GM12878 (cell line): Measurements from ENCODE around the gene PRDM15. TPM values are rescaled to one million over a fixed set of nuclear protein-coding genes. Genes with fewer than 3 reads are reported as not detected.

Experiments used
- ATAC-seq: fragments of 200-7000 bp; cut with Tn5 transposase; 3 replicates; pipeline ENCODE4 v1.9.1; 2020; ENCODE audit warnings: mild to moderate bottlenecking, moderate library complexity
- BruUV-seq: library from RNA; stranded (reverse); fragments of 400-500 nt; replicated peaks from 2 replicates; lab custom pipeline; 2021; lab: Mats Ljungman, UMichigan
- CTCF ChIA-PET: fragments of 300-600 bp; sonication (Branson Sonifier 250); formaldehyde crosslinking; extraction: SDS; loops from one replicate; lab custom pipeline; 2021; ENCODE audit warnings: inconsistent platforms; lab: Yijun Ruan, JAX
- POLR2A ChIA-PET: fragments of 350-600 bp; formaldehyde crosslinking; extraction: SDS; loops from one replicate; lab custom pipeline; 2021; ENCODE audit warnings: inconsistent platforms; lab: Charles Lee
- RAD21 ChIA-PET: fragments of 300-600 bp; sonication (Branson Sonifier 250); formaldehyde crosslinking; loops from one replicate; lab custom pipeline; 2023; ENCODE audit warnings: antibody characterized with exemption; ENCODE audit not compliant: unreplicated experiment; lab: Charles Lee
- SMC1A ChIA-PET: fragments of 300-600 bp; sonication (Branson Sonifier 250); formaldehyde crosslinking; loops from one replicate; lab custom pipeline; 2023; ENCODE audit not compliant: unreplicated experiment, uncharacterized antibody; lab: Charles Lee
- DNase-seq: peaks from one replicate; pipeline ENCODE4 v3.0.0-alpha.2; 2011; ENCODE audit warnings: low read depth, low spot score
- FAIRE-seq: peaks from 3 replicates; lab custom pipeline; 2011; peaks lifted over from hg19 to GRCh38; lab: Jason Lieb, UNC
- H2AFZ ChIP-seq: 2 replicates; pipeline ENCODE4 v1.6.0; 2011; ENCODE audit warnings: low read depth, low read length, control low read depth; ENCODE audit not compliant: control insufficient read depth
- H3K27ac ChIP-seq: 2 replicates; pipeline ENCODE4 v1.5.1; 2011; ENCODE audit warnings: control low read depth; ENCODE audit not compliant: control insufficient read depth, insufficient read depth
- H3K27me3 ChIP-seq, 2 experiments: replicated peaks in 1 of 2; 2 replicates each; pipeline versions ENCODE4 v1.6.0 to v1.6.1; 2011; ENCODE audit warnings: low read length in 1 of 2; ENCODE audit not compliant: control insufficient read depth in 2 of 2, insufficient read depth in 2 of 2
- H3K36me3 ChIP-seq, 2 experiments: 2 replicates each; pipeline ENCODE4 v1.5.1; 2011; ENCODE audit warnings: low read length in 1 of 2; ENCODE audit not compliant: control insufficient read depth in 2 of 2, insufficient read depth in 2 of 2
- H3K4me1 ChIP-seq: 2 replicates; pipeline ENCODE4 v1.6.1; 2011; ENCODE audit warnings: mild to moderate bottlenecking, low read length, moderate library complexity, mixed read lengths; ENCODE audit not compliant: control insufficient read depth, insufficient read depth
- H3K4me2 ChIP-seq: 2 replicates; pipeline ENCODE4 v1.6.0; 2011; ENCODE audit warnings: control low read depth; ENCODE audit not compliant: control insufficient read depth, insufficient read depth
- H3K4me3 ChIP-seq: fragments of 200-600 bp; sonication (generic); 2 replicates; pipeline ENCODE4 v1.5.1; 2016
- H3K79me2 ChIP-seq: 2 replicates; pipeline ENCODE4 v1.6.0; 2011; ENCODE audit warnings: low read length; ENCODE audit not compliant: control insufficient read depth, insufficient read depth
- H3K9ac ChIP-seq: 2 replicates; pipeline ENCODE4 v1.8.0; 2011; ENCODE audit warnings: low read length, control low read depth, mixed read lengths; ENCODE audit not compliant: control insufficient read depth, insufficient read depth
- H3K9me3 ChIP-seq: replicated peaks from 3 replicates; pipeline ENCODE4 v1.5.1; 2011; ENCODE audit warnings: mild to moderate bottlenecking, low read length; ENCODE audit not compliant: control insufficient read depth, insufficient read depth
- H4K20me1 ChIP-seq: 2 replicates; pipeline ENCODE4 v1.6.0; 2011; ENCODE audit not compliant: control insufficient read depth, insufficient read depth
- ATF7 ChIP-seq: fragments of 450-650 bp; IDR thresholded peaks from 2 replicates; pipeline ENCODE4 v1.6.1; 2016; ENCODE audit warnings: low read depth, mild to moderate bottlenecking
- BRCA1 ChIP-seq: IDR thresholded peaks from 2 replicates; pipeline ENCODE4 v1.6.1; 2011; ENCODE audit warnings: low read depth, low read length, improper control_type of control experiment
- CHD2 ChIP-seq: IDR thresholded peaks from 2 replicates; pipeline ENCODE4 v1.6.1; 2011; ENCODE audit warnings: low read depth, low read length, improper control_type of control experiment, borderline replicate concordance
- JUND ChIP-seq: IDR thresholded peaks from 2 replicates; pipeline ENCODE4 v1.6.1; 2012; ENCODE audit warnings: low read depth, mild to moderate bottlenecking, low read length, improper control_type of control experiment, moderate library complexity
- RBBP5 ChIP-seq: fragments of 200-600 bp; sonication (generic); conservative IDR thresholded peaks from 2 replicates; pipeline ENCODE4 v1.6.1; 2016
- SREBF2 ChIP-seq: IDR thresholded peaks from 2 replicates; pipeline ENCODE4 v1.6.1; 2012; ENCODE audit warnings: mild to moderate bottlenecking, low read length
- ZBTB4 ChIP-seq: fragments of 450-650 bp; formaldehyde crosslinking; IDR thresholded peaks from 2 replicates; pipeline ENCODE4 v1.4.0; 2022; ENCODE audit warnings: mild to moderate bottlenecking, moderate library complexity
- WGBS: methylation state at CpG from one replicate; pipeline ENCODE4 v1.1.6; 2016; ENCODE audit warnings: low lambda C conversion rate; ENCODE audit not compliant: insufficient replicate concordance, insufficient coverage; ENCODE audit errors: missing lambda C conversion rate; 5-methylcytosine and 5-hydroxymethylcytosine counted together
- in situ Hi-C: fragments of 300-500 bp; cut with MboI; formaldehyde crosslinking; loops from 9 replicates; pipeline ENCODE4 v1.14.3; 2018; ENCODE audit warnings: mixed read lengths
- intact Hi-C: fragments of 100-400 bp; cut with micrococcal nuclease; formaldehyde crosslinking; loops from one replicate; pipeline ENCODE4 v1.14.2; 2022; ENCODE audit not compliant: unreplicated experiment
- polyA plus RNA-seq, 11 experiments: library from polyadenylated mRNA; depleted of rRNA in 4 of 11; unstranded in 6 of 11; stranded (reverse) in 5 of 11; fragments of >200 nt; fragmentation: Nextera tagmentation in 4 of 11; fragmentation: Illumina TruSeq in 1 of 11; extraction: Ambion mirVana in 4 of 11; extraction: Trizol in 1 of 11; gene quantifications; 1 replicate in 1 of 11; 2 replicates in 10 of 11; pipeline versions ENCODE4 v1.2.1 to v1.2.3, GENCODE V29; 2011 to 2016; ENCODE audit warnings: inconsistent platforms in 2 of 11, missing spikeins in 2 of 11, low read depth in 1 of 11
- total RNA-seq, 4 experiments: library from RNA; depleted of rRNA in 3 of 4; stranded (reverse); fragments of >200 nt in 3 of 4; fragmentation: Illumina TruSeq in 1 of 4; extraction: Trizol in 1 of 4; gene quantifications; 2 replicates each; pipeline versions ENCODE4 v1.2.1 to v1.2.3, GENCODE V29; 2013 to 2021

Gene PRDM15
- total and polyA plus RNA-seq, 10 of the 15 experiments (the other 5 are each of a cell fraction or from before 2014, with no cell fraction given), result 2.2 to 16.0 (median 8.6) TPM

DNA sequence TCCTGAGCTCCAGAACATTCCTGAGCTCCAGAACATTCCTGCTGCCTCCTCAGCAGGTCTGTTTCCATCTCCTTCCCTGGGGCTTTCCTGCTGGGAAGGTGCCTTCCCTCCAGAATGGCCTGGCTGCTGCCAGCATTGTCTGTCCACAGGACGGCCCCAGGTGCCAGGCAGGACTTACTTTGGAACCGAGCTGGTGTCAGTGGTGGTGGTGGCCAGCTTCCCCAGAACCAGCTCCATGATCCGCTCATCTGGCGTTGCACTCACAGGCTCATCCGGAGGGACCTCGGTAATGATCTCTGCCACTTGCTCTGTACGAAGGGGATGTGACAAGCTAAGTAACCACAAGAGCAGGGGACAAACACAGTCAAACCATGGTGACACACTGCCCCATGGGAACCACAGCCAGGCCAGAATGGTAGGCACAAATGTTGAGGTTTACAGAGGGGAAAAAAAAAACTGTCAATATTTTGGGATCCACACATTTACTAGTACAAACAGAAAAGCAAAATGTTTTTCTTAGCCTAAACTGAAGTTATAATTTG is 41.3 kb downstream of the PRDM15 start:
- POLR2A ChIA-PET, result interaction anchor here (0.5 kb wide), 1 partner anchor 118 kb away, joined by 4 read pairs; no protein-coding TSS in a partner anchor
- RAD21 ChIA-PET, result no interaction called here
- SMC1A ChIA-PET, result interaction anchor here (0.7 to 0.9 kb wide), 3 partner anchors 8 to 270 kb away, joined by 3 read pairs; no protein-coding TSS in a partner anchor
- WGBS, result 52% methylated on average over 7 of the region's 7 CpGs
- Histone ChIP-seq H3K27me3 (no peaks in the 10 kb centered on the region), H3K9ac (no peak overlapping the region), H3K4me3 (no peak overlapping the region), H3K4me2 (no peak overlapping the region), H3K79me2 (no peaks in the 10 kb centered on the region), H4K20me1 (no peaks in the 10 kb centered on the region), H3K27ac (no peak overlapping the region), H3K36me3 (peaks cover 11 to 15% of the 10 kb centered on the region in 2 experiments), H2AFZ (no peak overlapping the region), H3K4me1 (peaks cover 32% of the 10 kb centered on the region), H3K9me3 (no peaks in the 10 kb centered on the region)
- FAIRE-seq (no peak), DNase-seq (no peak), ATAC-seq (no peak)
- CTCF ChIA-PET, result interaction anchor here (1.9 kb wide), 1 partner anchor 280 kb away, joined by 4 read pairs; no protein-coding TSS in a partner anchor
- TF ChIP-seq CHD2 (no peak), ZBTB4 (CRISPR knock-in tag) (no peak), ATF7 (no peak), SREBF2 (no peak), JUND (no peak), BRCA1 (no peak), RBBP5 (no peak)
- in situ Hi-C loops (no loop called here), intact Hi-C loops (no loop called here)
- BruUV-seq, result no TSS peak
